Skeletal muscle tissue (tissue), 4 donors: Measurements from ENCODE around the gene PHOSPHO1. TPM values are rescaled to one million over a fixed set of nuclear protein-coding genes. Genes with fewer than 3 reads are reported as not detected.
A peak's percentile ranks its signal among the peaks of the same experiment; 100 is the strongest.

Source experiments
- H3K27ac ChIP-seq: one replicate; pipeline ENCODE4 v1.7.0; 2013; ENCODE audit warnings: mild to moderate bottlenecking, low read depth, low read length, inconsistent platforms
- H3K27me3 ChIP-seq, 3 donors: one replicate each; pipeline ENCODE4 v1.7.0; 2013; ENCODE audit warnings: low read length in 3 of 3; ENCODE audit not compliant: control insufficient read depth in 3 of 3, insufficient read depth in 3 of 3
- H3K36me3 ChIP-seq, 3 donors: one replicate each; pipeline ENCODE4 v1.7.0; 2013; ENCODE audit warnings: low read length in 3 of 3; ENCODE audit not compliant: control insufficient read depth in 3 of 3, insufficient read depth in 3 of 3
- H3K4me1 ChIP-seq, 3 donors: one replicate each; pipeline ENCODE4 v1.7.0; 2013; ENCODE audit warnings: low read length in 3 of 3, mild to moderate bottlenecking in 3 of 3; ENCODE audit not compliant: control insufficient read depth in 3 of 3, insufficient read depth in 3 of 3
- H3K4me3 ChIP-seq, 3 donors: one replicate each; pipeline ENCODE4 v1.7.0; 2013; ENCODE audit warnings: low read length in 3 of 3
- H3K9ac ChIP-seq, 3 donors: one replicate each; pipeline ENCODE4 v1.7.0; 2013; ENCODE audit warnings: low read length in 3 of 3, mild to moderate bottlenecking in 3 of 3, moderate library complexity in 2 of 3, low read depth in 1 of 3
- H3K9me3 ChIP-seq, 3 donors: one replicate each; pipeline ENCODE4 v1.7.0; 2013; ENCODE audit warnings: low read length in 3 of 3; ENCODE audit not compliant: control insufficient read depth in 3 of 3
- total RNA-seq: library from RNA; depleted of rRNA; stranded (reverse); fragments of >200 nt; gene quantifications from one replicate; pipeline ENCODE4 v1.2.3, GENCODE V29; 2014
- donor health status: Osteomylitis.

The PHOSPHO1 gene
- total RNA-seq, 1 donor from 2014 or later = 13.6 TPM

DNA sequence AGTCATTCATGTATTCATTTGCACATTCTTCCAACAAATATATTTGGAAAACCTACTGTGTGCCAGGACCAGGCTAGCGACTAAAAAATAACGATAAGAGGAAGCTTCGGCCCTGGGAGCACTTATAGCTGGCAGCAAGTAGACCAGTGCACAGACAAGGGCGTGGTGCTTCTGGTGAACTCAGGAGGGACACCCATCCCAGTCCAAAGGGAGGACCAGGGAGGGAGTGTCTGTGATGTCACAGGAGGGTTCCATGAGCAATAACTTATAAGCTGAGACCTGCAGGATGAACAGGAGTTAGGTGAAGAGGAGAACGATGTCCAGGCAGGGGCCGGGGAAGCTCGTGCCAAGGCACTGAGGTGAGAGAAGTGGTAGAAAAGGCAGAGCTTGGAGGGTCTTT is 17.4 kb upstream of the PHOSPHO1 start:
- H3K9ac ChIP-seq = no peak overlapping the region
- H3K4me3 ChIP-seq = no peak overlapping the region
- peaks cover 6 to 14% (median 8%) of the 10 kb centered on the region in 3 donors for H3K4me1 ChIP-seq
- no peak overlapping the region for H3K27ac ChIP-seq
- H3K9me3 ChIP-seq = no peaks in the 10 kb centered on the region
- H3K27me3 ChIP-seq = peaks cover 0 to 12% (median 0%) of the 10 kb centered on the region in 3 donors
- no peaks in the 10 kb centered on the region for H3K36me3 ChIP-seq

DNA sequence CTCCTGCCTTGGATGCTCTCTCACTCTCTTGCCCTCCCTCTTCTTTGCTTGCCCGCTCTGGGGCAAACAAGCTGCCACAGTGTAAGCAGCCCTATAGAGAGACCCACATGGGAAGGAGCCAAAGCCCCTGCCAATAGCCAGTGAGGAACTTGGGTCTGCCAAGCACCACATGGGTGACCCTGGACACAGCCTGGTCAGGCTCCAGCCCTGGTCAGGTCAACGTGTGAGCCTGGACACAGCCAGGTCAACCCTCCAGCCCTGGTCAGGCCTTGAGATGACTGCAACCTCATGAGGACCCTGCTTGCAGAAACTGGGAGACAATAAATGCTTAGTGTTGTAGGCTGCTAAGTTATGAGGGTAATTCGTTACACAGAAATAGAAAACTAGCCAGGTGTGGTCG is 14.3 kb upstream of the PHOSPHO1 start:
- Histone ChIP-seq H3K27ac (no peak overlapping the region), H3K4me3 (no peak overlapping the region), H3K9me3 (no peaks in the 10 kb centered on the region), H3K4me1 (peaks cover 6 to 11% (median 8%) of the 10 kb centered on the region in 3 donors), H3K27me3 (peaks cover 0 to 8% (median 0%) of the 10 kb centered on the region in 3 donors), H3K9ac (no peak overlapping the region), H3K36me3 (no peaks in the 10 kb centered on the region)

DNA sequence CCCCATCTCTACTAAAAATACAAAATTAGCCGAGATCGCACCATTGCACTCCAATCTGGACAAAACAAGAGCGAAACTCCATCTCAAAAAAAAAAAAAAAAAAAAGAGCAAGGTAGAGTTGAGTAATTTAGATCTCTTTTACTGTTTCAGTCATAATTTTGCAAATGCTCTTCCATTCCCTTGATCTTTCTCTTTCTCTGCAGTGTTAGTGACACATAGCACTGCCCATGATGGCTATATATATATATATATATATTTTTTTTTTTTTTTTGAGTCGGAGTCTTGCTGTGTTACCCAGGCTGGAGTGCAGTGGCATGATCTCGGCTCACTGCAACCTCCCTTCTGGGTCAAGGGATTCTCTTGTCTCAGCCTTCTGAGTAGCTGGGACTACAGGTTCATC is 12.2 kb upstream of the PHOSPHO1 start:
- H3K27me3 ChIP-seq = peaks cover 0 to 5% (median 0%) of the 10 kb centered on the region in 3 donors

DNA sequence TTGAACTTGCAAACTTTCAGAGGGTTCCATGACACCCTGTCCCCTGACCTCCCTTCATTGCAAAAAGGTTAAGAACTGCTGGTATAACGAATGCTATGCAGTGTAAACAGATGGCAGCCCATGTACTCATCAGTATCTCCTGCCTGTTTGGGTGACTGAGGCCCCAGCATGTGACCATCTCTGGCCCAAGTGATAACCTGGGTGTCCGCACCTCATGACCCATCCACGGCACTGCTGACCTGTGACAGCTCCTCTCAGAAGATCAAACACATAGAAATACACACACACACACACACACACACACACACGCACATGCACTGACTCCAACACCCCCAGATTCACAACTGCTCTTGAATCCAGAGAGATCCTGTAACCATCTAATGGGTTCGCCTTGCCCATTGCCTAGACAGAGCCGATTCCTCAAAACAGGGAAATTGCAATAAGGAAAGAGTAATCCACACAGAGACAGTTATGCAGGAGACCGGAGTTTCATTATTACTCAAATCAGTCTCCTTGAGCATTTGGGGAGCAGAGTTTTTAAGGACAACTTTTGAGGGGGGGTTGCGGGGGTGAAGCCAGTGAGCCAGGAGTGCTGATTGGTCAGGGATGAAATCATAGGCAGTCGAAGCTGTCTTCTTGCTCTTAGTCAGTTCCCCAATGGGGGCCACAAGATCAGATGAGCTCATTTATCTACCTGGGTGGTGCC is 11.3 kb upstream of the PHOSPHO1 start:
- no peak overlapping the region for H3K27ac ChIP-seq
- H3K4me3 ChIP-seq = no peak overlapping the region
- no peak overlapping the region for H3K9ac ChIP-seq

More for the DNA sequence above, 12.2 kb upstream of the PHOSPHO1 start:
- H3K36me3 ChIP-seq = no peaks in the 10 kb centered on the region
- H3K4me3 ChIP-seq = no peak overlapping the region
- H3K9ac ChIP-seq = no peak overlapping the region
- no peak overlapping the region for H3K27ac ChIP-seq
- H3K9me3 ChIP-seq = no peaks in the 10 kb centered on the region
- H3K4me1 ChIP-seq = no peaks in the 10 kb centered on the region

DNA sequence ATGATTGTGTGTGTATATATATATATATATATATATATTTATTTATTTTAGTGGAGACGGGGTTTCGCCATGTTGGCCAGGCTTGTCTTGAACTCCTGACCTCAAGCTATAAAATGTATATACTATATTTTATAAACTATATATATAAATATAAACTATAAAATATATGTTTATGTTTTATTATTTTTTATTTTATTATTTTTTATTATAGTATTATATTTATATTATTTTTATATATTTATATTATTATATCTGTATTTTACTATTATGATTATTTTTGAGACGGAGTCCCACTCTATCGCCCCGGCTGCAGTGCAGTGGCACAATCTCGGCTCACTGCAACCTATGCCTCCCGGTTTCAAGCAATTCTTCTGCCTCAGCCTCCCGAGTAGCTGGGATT is 10.5 kb upstream of the PHOSPHO1 start:
- Histone ChIP-seq H3K36me3 (no peaks in the 10 kb centered on the region), H3K4me1 (no peaks in the 10 kb centered on the region), H3K9me3 (no peaks in the 10 kb centered on the region), H3K27ac (no peak overlapping the region), H3K9ac (no peak overlapping the region), H3K27me3 (peaks cover 0 to 4% (median 0%) of the 10 kb centered on the region in 3 donors), H3K4me3 (no peak overlapping the region)

More for the DNA sequence above, 11.3 kb upstream of the PHOSPHO1 start:
- Histone ChIP-seq H3K27me3 (peaks cover 0 to 4% (median 0%) of the 10 kb centered on the region in 3 donors), H3K36me3 (no peaks in the 10 kb centered on the region), H3K4me1 (no peaks in the 10 kb centered on the region), H3K9me3 (no peaks in the 10 kb centered on the region)

DNA sequence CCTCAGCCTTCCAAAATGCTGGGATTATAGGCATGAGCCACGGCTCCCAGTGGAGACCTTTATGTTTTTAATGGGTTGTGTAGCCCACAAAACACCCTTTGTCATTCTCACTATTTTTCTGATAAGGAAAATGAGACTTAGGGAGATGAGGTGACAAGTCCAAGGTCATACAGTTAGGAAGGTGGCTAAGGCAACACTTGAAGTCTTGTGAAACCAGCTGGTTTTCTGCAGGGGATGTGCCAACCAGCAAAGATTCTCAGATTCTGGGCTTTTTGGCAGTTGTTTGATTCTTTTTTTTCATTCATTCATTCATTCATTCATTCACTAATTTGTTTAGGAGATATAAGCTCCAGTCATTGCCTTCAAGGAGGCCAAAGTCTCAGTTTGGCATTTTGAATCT is 10.0 kb upstream of the PHOSPHO1 start:
- no peak overlapping the region for H3K9ac ChIP-seq
- H3K4me1 ChIP-seq = no peaks in the 10 kb centered on the region
- no peaks in the 10 kb centered on the region for H3K36me3 ChIP-seq
- H3K27ac ChIP-seq = no peak overlapping the region
- no peaks in the 10 kb centered on the region for H3K9me3 ChIP-seq
- peaks cover 0 to 4% (median 0%) of the 10 kb centered on the region in 3 donors for H3K27me3 ChIP-seq
- no peak overlapping the region for H3K4me3 ChIP-seq

DNA sequence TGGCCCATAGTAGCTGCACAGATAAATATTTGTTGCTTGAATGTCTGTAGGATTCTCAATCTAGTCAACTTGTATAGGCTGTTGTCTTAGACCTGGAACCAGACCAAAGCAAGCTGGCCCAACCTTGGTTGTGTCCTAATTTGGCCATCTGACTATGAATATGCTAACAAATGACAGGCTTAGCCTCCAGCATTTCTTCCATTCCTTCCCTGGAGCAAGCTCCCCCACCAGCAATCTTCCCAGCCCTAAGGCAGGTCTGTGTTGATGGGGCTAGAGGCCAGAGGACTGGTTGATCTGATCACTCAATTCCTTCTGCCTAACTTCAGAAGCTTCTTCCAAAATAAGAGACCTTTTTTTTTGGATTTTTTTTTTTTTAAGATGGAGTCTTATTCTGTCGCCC is 9.4 kb upstream of the PHOSPHO1 start:
- Histone ChIP-seq H3K36me3 (no peaks in the 10 kb centered on the region), H3K4me1 (no peaks in the 10 kb centered on the region), H3K27ac (no peak overlapping the region), H3K4me3 (no peak overlapping the region), H3K9me3 (no peaks in the 10 kb centered on the region), H3K27me3 (peaks cover 0 to 4% (median 0%) of the 10 kb centered on the region in 3 donors), H3K9ac (no peak overlapping the region)

DNA sequence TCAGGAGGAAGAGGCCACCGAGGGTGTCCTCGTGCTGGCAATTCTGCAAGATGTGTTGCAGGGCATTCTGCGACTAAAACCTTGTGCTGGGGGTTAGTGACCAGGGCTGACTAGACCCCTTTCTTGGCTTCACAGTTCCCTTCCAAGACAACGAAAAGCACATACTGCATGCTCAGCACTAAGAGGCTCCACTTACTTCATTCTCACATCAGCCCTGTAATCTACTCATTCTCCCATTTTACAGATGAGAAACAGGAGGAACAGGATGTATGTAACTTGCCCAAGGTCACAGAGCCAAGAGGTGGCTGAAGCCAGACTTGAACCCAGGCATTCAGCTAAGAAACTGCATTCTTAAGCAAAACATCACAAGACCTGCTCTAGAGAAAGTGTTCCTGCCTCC is 5.3 kb upstream of the PHOSPHO1 start:
- Histone ChIP-seq H3K9ac (no peak overlapping the region), H3K4me1 (peaks cover under 1 to 5% (median 4%) of the 10 kb centered on the region in 3 donors), H3K27ac (no peak overlapping the region), H3K9me3 (no peaks in the 10 kb centered on the region), H3K36me3 (no peaks in the 10 kb centered on the region), H3K4me3 (no peak overlapping the region), H3K27me3 (peaks cover 0 to 2% (median 0%) of the 10 kb centered on the region in 3 donors)

DNA sequence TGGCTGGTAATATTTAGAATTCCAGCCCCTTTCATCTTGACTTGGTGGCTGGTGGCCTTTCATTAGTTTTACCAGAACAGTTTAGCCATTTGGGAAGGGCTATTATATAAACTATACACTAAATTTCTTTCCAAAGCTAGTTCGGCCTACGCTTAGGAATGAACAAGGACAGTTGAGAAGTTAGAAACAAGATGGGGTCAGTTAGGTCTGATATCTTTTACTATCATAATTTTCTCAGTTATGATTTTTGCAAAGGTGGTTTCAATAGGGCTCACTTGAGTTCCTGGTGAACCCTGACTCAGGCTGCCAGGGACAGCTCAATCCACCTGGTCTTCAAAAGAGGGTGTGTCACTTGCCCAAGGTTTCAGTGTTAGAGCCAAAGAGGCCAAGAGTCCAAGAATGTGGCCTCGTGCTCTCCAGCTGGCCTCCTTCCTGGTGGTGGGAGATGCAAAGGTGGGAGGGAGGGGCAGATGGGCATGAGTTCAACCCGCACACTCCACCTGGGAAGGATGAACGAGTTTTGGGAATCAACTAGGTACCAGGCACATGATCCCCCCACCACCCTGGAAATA is 4.0 kb upstream of the PHOSPHO1 start:
- no peak overlapping the region for H3K4me3 ChIP-seq
- peaks cover 11 to 13% (median 12%) of the 10 kb centered on the region in 3 donors for H3K4me1 ChIP-seq
- no peak overlapping the region for H3K9ac ChIP-seq
- H3K27ac ChIP-seq = no peak overlapping the region
- no peaks in the 10 kb centered on the region for H3K36me3 ChIP-seq
- H3K9me3 ChIP-seq = no peaks in the 10 kb centered on the region
- peaks cover 0 to 6% (median 2%) of the 10 kb centered on the region in 3 donors for H3K27me3 ChIP-seq

DNA sequence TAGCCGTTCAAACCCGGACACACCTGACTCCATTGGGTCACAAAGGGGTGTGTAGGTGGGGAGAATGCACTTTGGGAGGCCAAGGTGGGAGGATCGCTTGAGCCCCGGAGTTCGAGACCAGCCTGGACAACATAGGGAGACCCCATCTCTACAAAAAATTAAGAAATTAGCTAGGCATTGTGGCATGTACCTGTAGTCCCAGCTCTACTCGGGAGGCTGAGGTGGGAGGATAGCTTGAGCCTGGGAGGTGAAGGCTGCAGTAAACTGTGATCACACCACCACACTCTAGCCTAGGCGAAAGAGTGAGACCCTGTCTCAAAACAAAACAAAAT is 942 bp upstream of the PHOSPHO1 start:
- H3K27ac ChIP-seq = no peak overlapping the region
- H3K9me3 ChIP-seq = no peaks in the 10 kb centered on the region
- no peaks in the 10 kb centered on the region for H3K36me3 ChIP-seq
- no peak overlapping the region for H3K9ac ChIP-seq
- H3K4me1 ChIP-seq = peaks cover 14 to 27% (median 22%) of the 10 kb centered on the region in 3 donors
- peak overlapping the region in 1 of 3 donors; percentile 86 for H3K4me3 ChIP-seq
- H3K27me3 ChIP-seq = peaks cover 5 to 26% (median 11%) of the 10 kb centered on the region in 3 donors
